T-helper 2 cell treated with Interferon-gamma antibody and Interleukin-4, amounts not matched to agents 5 μg/mL and 100 μg/mL, for 36 hours (primary cell): ENCODE results near the gene XPC.

Experiments
- DNase-seq: peaks from one replicate; pipeline ENCODE4 v3.0.0; 2021; ENCODE audit warnings: low spot score
- H3K27ac Mint-ChIP-seq: one replicate; pipeline ENCODE4 v1.8.0; 2021; ENCODE audit warnings: mild to moderate bottlenecking, mixed read lengths
- H3K27me3 Mint-ChIP-seq: one replicate; pipeline ENCODE4 v1.8.0; 2021; ENCODE audit warnings: low read depth, mixed read lengths
- H3K36me3 Mint-ChIP-seq: one replicate; pipeline ENCODE4 v1.8.0; 2021; ENCODE audit warnings: low read depth, mixed read lengths
- H3K4me1 Mint-ChIP-seq: one replicate; pipeline ENCODE4 v1.8.0; 2021; ENCODE audit warnings: low read depth, mixed read lengths
- H3K4me3 Mint-ChIP-seq: one replicate; pipeline ENCODE4 v1.8.0; 2022; ENCODE audit warnings: mild to moderate bottlenecking, moderate library complexity, mixed read lengths
- H3K9me3 Mint-ChIP-seq: one replicate; pipeline ENCODE4 v1.8.0; 2021; ENCODE audit warnings: mixed read lengths

XPC gene

DNA sequence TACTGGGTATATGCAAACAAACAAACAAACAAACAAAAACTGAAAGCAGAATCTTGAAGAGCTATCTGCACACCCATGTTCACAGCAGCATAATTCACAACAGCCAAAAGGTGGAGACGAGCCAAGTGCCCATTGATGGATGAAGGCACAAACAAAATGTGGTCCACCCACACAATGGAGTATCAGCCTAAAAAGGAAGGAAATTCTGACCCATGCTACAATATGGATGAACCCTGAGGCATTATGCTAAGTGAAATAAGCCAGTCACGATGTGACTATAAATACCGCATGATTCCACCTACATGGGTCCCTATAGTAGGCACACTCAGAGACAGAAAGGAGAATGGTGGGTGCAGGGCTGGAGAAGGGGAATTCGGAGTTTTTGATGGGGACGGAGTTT, 24.1 kb downstream of the XPC start:
- no peaks in the 10 kb centered on the region for H3K27me3 Mint-ChIP-seq
- H3K27ac Mint-ChIP-seq = no peak overlapping the region
- no peak for DNase-seq
- no peak overlapping the region for H3K4me3 Mint-ChIP-seq
- H3K4me1 Mint-ChIP-seq = no peaks in the 10 kb centered on the region
- peaks cover 26% of the 10 kb centered on the region for H3K36me3 Mint-ChIP-seq
- H3K9me3 Mint-ChIP-seq = no peaks in the 10 kb centered on the region

DNA sequence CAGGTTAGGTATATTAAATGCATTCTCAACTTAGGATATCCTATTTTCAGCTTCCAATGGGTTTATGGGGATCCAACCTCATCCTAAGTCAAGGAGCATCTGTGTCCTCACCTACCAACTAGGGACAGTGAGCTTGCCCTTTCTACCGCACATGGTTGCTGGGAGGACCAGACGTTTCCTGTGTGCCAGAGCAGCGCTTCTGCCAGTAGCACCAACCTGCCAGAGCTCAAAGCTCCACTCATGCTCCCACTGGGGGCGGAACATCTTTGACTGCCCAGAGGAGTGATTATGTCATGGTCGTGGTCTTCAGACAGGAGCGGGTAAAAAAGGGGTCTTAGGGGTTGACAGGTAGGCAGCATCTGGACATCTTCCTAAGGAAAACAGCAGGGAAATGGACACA, 24.7 kb downstream of the XPC start:
- Mint-ChIP-seq H3K4me1 (no peaks in the 10 kb centered on the region), H3K9me3 (no peaks in the 10 kb centered on the region), H3K27me3 (no peaks in the 10 kb centered on the region), H3K36me3 (peaks cover 20% of the 10 kb centered on the region), H3K27ac (no peak overlapping the region), H3K4me3 (no peak overlapping the region)
- no peak for DNase-seq

GRCh38 chr3:14152963-14153355, 25.4 kb downstream of the XPC start:
- Mint-ChIP-seq H3K27ac (no peak overlapping the region), H3K9me3 (no peaks in the 10 kb centered on the region), H3K27me3 (no peaks in the 10 kb centered on the region), H3K4me1 (no peaks in the 10 kb centered on the region), H3K36me3 (peaks cover 14% of the 10 kb centered on the region), H3K4me3 (no peak overlapping the region)
- DNase-seq = no peak

GRCh38 chr3:14152233-14152962, 26.0 kb downstream of the XPC start:
- no peaks in the 10 kb centered on the region for H3K4me1 Mint-ChIP-seq
- H3K27me3 Mint-ChIP-seq = no peaks in the 10 kb centered on the region
- no peak overlapping the region for H3K27ac Mint-ChIP-seq
- no peak for DNase-seq
- no peaks in the 10 kb centered on the region for H3K9me3 Mint-ChIP-seq
- H3K36me3 Mint-ChIP-seq = peaks cover 16% of the 10 kb centered on the region
- H3K4me3 Mint-ChIP-seq = no peak overlapping the region

- DNase-seq = no peak
- Mint-ChIP-seq H3K4me3 (no peak overlapping the region), H3K4me1 (no peaks in the 10 kb centered on the region), H3K27ac (no peak overlapping the region), H3K36me3 (peaks cover 17% of the 10 kb centered on the region), H3K27me3 (no peaks in the 10 kb centered on the region), H3K9me3 (no peaks in the 10 kb centered on the region)
These were observed 26.8 kb downstream of the XPC start for GRCh38 chr3:14151471-14152083.

GRCh38 chr3:14150491-14151230, 27.7 kb downstream of the XPC start:
- Mint-ChIP-seq H3K27me3 (no peaks in the 10 kb centered on the region), H3K4me3 (no peak overlapping the region), H3K4me1 (peaks cover 1% of the 10 kb centered on the region), H3K36me3 (peaks cover 14% of the 10 kb centered on the region), H3K9me3 (no peaks in the 10 kb centered on the region), H3K27ac (no peak overlapping the region)
- no peak for DNase-seq

- Mint-ChIP-seq H3K27ac (no peak overlapping the region), H3K9me3 (no peaks in the 10 kb centered on the region), H3K27me3 (no peaks in the 10 kb centered on the region), H3K4me1 (peaks cover 5% of the 10 kb centered on the region), H3K36me3 (peaks cover 18% of the 10 kb centered on the region), H3K4me3 (no peak overlapping the region)
- DNase-seq = no peak
These were observed 28.3 kb downstream of the XPC start for GRCh38 chr3:14150078-14150477.

DNA sequence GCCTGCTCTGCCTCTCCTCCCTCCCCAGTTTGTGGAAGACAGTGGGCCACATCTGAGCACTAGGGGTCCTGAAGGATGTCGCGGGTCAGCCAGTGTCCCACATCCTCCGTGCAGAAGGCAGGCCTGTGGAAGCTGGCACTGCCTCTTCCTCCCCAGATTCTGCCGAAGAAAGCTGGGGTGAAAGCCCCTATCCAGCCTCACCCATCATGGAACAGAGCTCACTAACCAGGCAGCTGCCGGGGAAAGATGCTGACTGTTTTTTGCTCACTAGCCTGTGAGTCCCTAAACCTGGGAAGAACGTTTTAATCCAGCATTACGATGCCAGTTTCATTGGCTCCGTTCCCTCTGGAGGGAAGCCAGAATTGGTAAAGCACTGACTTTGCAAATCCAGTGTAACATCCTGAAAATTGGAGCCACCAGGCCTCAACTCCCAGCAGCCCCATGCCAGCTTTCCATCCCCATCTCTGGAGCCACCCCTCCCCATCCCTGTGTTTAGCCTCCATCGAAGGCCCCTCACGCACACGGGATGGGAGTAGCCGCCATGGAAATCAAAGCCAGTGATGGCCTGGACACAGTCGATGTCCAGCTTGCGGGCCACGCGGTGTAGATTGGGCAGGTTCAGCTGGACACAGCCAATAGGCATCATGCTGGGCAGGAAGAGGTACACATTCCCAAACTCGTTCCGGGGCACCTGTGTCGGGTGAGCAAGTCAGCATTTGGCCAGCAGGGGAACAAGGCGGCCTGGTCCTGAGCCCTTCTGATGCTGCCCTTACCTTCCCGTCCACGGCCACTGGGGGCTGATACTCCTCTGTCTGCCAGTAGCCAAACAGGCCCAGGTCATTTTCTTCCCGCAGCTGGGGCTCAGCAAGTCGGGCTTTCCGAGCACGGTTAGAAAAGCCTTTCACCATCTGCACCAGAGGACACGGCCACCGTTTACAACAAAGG, 30.1 kb downstream of the XPC start:
- Mint-ChIP-seq H3K27me3 (no peaks in the 10 kb centered on the region), H3K36me3 (peaks cover 22% of the 10 kb centered on the region), H3K4me1 (peaks cover 15% of the 10 kb centered on the region), H3K4me3 (no peak overlapping the region), H3K9me3 (no peaks in the 10 kb centered on the region), H3K27ac (no peak overlapping the region)
- no peak for DNase-seq

DNA sequence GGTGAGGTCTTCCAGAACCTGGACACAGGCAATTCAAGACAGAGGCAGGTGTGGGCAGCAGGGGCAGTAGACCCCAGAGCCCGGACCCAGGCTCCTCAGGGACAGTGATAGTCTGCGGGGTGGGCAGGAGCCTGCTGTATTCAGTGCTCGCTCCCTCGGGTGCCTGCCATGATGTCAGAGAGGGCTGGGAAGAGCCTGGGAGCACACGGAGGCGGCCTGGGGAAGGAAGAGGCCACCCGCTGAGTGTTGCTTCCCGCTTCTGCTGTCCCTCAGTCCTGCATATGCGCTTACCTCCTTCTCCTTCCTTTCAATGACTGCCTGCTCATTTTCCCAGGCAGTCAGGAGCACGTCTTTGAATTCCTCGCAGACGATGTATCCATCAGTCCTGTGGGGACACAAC, 30.8 kb downstream of the XPC start:
- H3K27me3 Mint-ChIP-seq = no peaks in the 10 kb centered on the region
- H3K4me1 Mint-ChIP-seq = peaks cover 21% of the 10 kb centered on the region
- no peak for DNase-seq
- no peak overlapping the region for H3K4me3 Mint-ChIP-seq
- H3K36me3 Mint-ChIP-seq = peaks cover 26% of the 10 kb centered on the region
- H3K27ac Mint-ChIP-seq = no peak overlapping the region
- no peaks in the 10 kb centered on the region for H3K9me3 Mint-ChIP-seq

DNA sequence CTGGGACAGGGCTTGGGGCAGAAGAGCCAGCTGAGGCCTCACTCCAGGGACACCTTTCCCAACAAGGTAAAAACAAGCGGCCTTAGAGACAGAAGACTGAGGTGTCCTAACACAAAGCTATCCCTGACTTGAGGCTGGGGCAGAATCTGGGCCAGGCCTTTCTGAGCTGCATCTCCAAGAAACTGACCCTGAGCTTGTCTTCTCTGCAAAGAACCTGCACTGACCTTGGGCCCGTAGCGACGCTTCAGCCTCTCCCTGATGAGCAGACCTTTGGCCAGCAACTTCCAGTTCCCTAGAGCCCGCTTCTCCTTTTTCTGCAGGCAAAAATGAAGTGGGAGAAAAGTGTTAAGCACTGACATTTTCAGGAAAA, 31.4 kb downstream of the XPC start:
- no peak overlapping the region for H3K4me3 Mint-ChIP-seq
- no peaks in the 10 kb centered on the region for H3K27me3 Mint-ChIP-seq
- no peak overlapping the region for H3K27ac Mint-ChIP-seq

GRCh38 chr3:14146381-14147065, 31.9 kb downstream of the XPC start:
- Mint-ChIP-seq H3K27ac (peak overlapping the region; percentile 38), H3K4me1 (peaks cover 32% of the 10 kb centered on the region), H3K36me3 (peaks cover 35% of the 10 kb centered on the region), H3K4me3 (no peak overlapping the region), H3K27me3 (no peaks in the 10 kb centered on the region), H3K9me3 (no peaks in the 10 kb centered on the region)
- DNase-seq = no peak

More for the DNA sequence above, 31.4 kb downstream of the XPC start:
- DNase-seq = no peak
- Mint-ChIP-seq H3K36me3 (peaks cover 29% of the 10 kb centered on the region), H3K9me3 (no peaks in the 10 kb centered on the region), H3K4me1 (peaks cover 27% of the 10 kb centered on the region)

DNA sequence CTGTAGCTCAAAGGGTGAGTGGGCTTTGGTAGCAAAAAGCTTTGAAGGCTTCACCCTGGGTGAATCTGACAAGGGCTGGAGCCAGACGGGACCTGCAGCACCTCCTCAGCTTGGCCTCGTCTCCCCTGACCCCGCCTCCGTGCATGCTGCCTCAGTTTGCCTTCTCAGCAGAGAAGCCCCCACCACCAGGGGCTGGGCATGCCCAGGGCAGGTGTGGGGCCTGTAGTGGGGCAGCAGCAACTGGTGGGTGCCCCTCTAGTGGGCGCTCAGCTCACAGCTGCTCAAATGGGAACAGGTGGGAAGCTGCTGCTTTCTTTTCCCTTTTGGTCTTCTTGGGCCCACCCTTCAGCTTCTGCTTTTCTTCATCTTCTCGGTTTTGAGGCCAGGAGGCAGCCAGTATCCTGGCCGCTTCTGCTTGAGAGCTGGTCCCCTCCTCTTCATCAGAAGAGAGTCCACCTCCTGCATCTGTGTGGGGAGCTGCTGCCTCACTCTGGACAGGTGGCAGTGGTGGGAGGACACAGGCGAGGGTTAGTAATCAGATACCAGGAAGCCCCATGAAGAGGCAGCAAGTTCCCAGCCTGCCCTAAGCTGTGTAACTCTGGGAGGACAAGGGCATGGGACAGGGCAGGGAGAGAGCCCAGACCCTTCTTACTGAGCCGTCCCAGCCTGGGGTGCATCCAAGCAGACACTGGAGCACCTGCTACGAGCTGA, 32.6 kb downstream of the XPC start:
- Mint-ChIP-seq H3K27ac (peak overlapping the region; percentile 96), H3K4me1 (peaks cover 32% of the 10 kb centered on the region), H3K4me3 (no peak overlapping the region), H3K27me3 (no peaks in the 10 kb centered on the region), H3K36me3 (peaks cover 38% of the 10 kb centered on the region), H3K9me3 (no peaks in the 10 kb centered on the region)
- DNase-seq = no peak

DNA sequence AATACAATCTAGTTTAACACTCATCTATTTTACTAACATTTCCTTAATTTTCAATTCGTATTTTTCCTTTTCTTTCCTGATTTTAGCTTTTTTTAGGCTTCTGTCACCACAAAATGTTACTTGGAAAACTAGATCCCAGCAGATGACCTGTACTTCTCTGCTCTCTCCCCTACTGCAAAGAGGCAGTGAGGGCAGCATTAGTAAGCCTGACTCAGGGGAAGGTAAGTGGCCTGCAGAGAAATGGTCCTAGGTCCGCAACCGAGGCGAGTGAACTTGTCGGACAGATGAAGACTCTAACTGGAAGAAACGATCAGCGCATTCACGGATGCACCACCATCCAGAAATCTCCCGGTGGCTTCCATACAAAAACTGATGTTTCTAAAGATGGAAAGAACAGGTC, 33.2 kb downstream of the XPC start:
- peaks cover 32% of the 10 kb centered on the region for H3K4me1 Mint-ChIP-seq
- H3K27ac Mint-ChIP-seq = peak overlapping the region; percentile 96
- peak overlapping the region; percentile 28 for H3K4me3 Mint-ChIP-seq
- DNase-seq = no peak
- no peaks in the 10 kb centered on the region for H3K9me3 Mint-ChIP-seq
- H3K36me3 Mint-ChIP-seq = peaks cover 38% of the 10 kb centered on the region
- H3K27me3 Mint-ChIP-seq = no peaks in the 10 kb centered on the region
